Loucy (cell line): ENCODE data around the gene PODN.

ENCODE experiments used
- H2AFZ ChIP-seq: fragments of 200-600 bp; sonication (generic); 2 replicates; pipeline ENCODE4 v1.6.0; 2016; ENCODE audit warnings: antibody characterized with exemption, mild to moderate bottlenecking, low read length, moderate library complexity
- H3F3A ChIP-seq: fragments of 200-600 bp; 2 replicates; pipeline ENCODE4 v1.6.0; 2016; ENCODE audit warnings: antibody characterized with exemption, low read depth, mild to moderate bottlenecking
- H3K27me3 ChIP-seq: fragments of 200-600 bp; sonication (generic); 2 replicates; pipeline ENCODE4 v1.6.1; 2014; ENCODE audit warnings: low read length, mild to moderate bottlenecking; ENCODE audit not compliant: insufficient read depth, poor library complexity, severe bottlenecking
- H3K36me3 ChIP-seq: fragments of 200-600 bp; sonication (generic); 2 replicates; pipeline ENCODE4 v1.6.1; 2016; ENCODE audit warnings: low read length; ENCODE audit not compliant: insufficient read depth
- H3K4me1 ChIP-seq: fragments of 200-600 bp; sonication (generic); 2 replicates; pipeline ENCODE4 v1.5.1; 2014; ENCODE audit warnings: low read length, mild to moderate bottlenecking; ENCODE audit not compliant: insufficient read depth, poor library complexity, severe bottlenecking
- H3K4me2 ChIP-seq: fragments of 200-600 bp; sonication (generic); 2 replicates; pipeline ENCODE4 v1.6.0; 2014; ENCODE audit warnings: antibody characterized with exemption, low read length, low read depth, mild to moderate bottlenecking; ENCODE audit not compliant: poor library complexity, severe bottlenecking
- H3K4me3 ChIP-seq: fragments of 200-600 bp; sonication (generic); 2 replicates; pipeline ENCODE4 v1.5.1; 2014; ENCODE audit warnings: low read length, mild to moderate bottlenecking, mixed read lengths; ENCODE audit not compliant: poor library complexity, severe bottlenecking
- H3K79me2 ChIP-seq: fragments of 200-600 bp; sonication (generic); 2 replicates; pipeline ENCODE4 v1.6.1; 2014; ENCODE audit warnings: low read length; ENCODE audit not compliant: insufficient read depth
- H3K9ac ChIP-seq: fragments of 200-600 bp; sonication (generic); 2 replicates; pipeline ENCODE4 v1.6.0; 2014; ENCODE audit warnings: mild to moderate bottlenecking, low read depth, low read length, moderate library complexity; ENCODE audit not compliant: poor library complexity, severe bottlenecking
- H3K9me2 ChIP-seq: fragments of 200-600 bp; sonication (generic); replicated peaks from 2 replicates; pipeline ENCODE4 v1.6.1; 2016; ENCODE audit warnings: low read depth, low read length, mixed read lengths
- H3K9me3 ChIP-seq: fragments of 200-600 bp; sonication (generic); 2 replicates; pipeline ENCODE4 v1.6.1; 2014; ENCODE audit warnings: mild to moderate bottlenecking, antibody characterized with exemption, low read length, low read depth; ENCODE audit not compliant: insufficient read depth
- H4K20me1 ChIP-seq: fragments of 200-600 bp; sonication (generic); 2 replicates; pipeline ENCODE4 v1.6.0; 2014; ENCODE audit warnings: antibody characterized with exemption, low read length, mild to moderate bottlenecking; ENCODE audit not compliant: insufficient read depth, poor library complexity, severe bottlenecking
- EZH2phosphoT487 ChIP-seq: fragments of 200-600 bp; IDR thresholded peaks from 2 replicates; pipeline ENCODE4 v1.6.1; 2018; ENCODE audit warnings: antibody characterized with exemption, mild to moderate bottlenecking, moderate library complexity, borderline replicate concordance
- TF ChIP-seq, protein P1 (sequence below): fragments of 200-600 bp; sonication (generic); conservative IDR thresholded peaks from 2 replicates; pipeline ENCODE4 v1.5.1; 2014; ENCODE audit warnings: mild to moderate bottlenecking, antibody characterized with exemption, low read length

The PODN gene

GRCh38 chr1:53125623-53126360 lies 63.8 kb downstream of the PODN start:
- Histone ChIP-seq H3K79me2 (no peaks in the 10 kb centered on the region), H3F3A (no peaks in the 10 kb centered on the region), H3K4me2 (no peak overlapping the region), H3K9ac (no peak overlapping the region), H3K9me3 (no peaks in the 10 kb centered on the region), H2AFZ (no peak overlapping the region), H4K20me1 (no peaks in the 10 kb centered on the region), H3K36me3 (no peaks in the 10 kb centered on the region), H3K27me3 (no peaks in the 10 kb centered on the region), H3K4me3 (no peak overlapping the region), H3K9me2 (no peaks in the 10 kb centered on the region), H3K4me1 (no peaks in the 10 kb centered on the region)
- TF ChIP-seq EZH2phosphoT487 = no peak
- TF ChIP-seq, protein P1, sequence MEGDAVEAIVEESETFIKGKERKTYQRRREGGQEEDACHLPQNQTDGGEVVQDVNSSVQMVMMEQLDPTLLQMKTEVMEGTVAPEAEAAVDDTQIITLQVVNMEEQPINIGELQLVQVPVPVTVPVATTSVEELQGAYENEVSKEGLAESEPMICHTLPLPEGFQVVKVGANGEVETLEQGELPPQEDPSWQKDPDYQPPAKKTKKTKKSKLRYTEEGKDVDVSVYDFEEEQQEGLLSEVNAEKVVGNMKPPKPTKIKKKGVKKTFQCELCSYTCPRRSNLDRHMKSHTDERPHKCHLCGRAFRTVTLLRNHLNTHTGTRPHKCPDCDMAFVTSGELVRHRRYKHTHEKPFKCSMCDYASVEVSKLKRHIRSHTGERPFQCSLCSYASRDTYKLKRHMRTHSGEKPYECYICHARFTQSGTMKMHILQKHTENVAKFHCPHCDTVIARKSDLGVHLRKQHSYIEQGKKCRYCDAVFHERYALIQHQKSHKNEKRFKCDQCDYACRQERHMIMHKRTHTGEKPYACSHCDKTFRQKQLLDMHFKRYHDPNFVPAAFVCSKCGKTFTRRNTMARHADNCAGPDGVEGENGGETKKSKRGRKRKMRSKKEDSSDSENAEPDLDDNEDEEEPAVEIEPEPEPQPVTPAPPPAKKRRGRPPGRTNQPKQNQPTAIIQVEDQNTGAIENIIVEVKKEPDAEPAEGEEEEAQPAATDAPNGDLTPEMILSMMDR = no peak

DNA sequence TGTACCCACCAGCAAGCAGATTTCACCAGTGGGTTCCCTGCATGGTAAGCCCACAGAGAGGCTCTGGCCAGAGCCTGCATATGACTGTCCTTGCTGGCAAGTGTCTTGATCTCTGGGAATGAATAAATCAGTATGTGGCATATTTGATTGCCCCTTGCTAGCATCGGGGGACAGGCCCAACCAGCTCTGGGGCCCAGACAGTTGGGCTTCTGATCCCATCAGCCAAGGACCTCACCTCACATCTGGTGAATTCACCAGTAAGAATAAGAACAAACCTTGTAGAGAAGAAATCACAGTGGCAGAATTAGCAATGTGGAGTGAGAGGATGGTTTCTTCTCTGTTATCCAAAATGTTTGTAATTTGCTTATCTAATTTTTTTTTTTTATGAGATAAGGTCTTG lies 64.5 kb downstream of the PODN start:
- H3K9me3 ChIP-seq = no peaks in the 10 kb centered on the region

DNA sequence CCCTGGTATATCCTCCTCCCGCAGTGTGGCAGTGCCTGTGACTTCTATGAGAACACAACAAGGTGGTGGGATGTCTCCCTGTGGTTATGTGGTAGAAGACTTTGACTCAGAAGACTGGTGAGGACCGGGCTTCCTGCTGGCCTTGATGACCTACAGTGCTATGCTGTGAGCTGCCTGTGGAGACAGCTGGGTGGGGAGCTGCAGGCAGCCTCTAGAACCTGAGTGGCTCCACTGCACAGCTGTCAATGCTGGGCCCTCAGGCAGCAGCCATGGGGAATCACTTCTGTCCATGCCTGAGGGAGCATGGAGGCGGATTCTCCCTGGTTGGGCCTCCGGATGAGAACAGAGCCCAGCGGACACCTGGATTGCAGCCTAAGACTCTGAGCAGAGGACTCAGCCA lies 65.5 kb downstream of the PODN start:
- Histone ChIP-seq H3K79me2 (no peaks in the 10 kb centered on the region), H4K20me1 (no peaks in the 10 kb centered on the region), H3K27me3 (no peaks in the 10 kb centered on the region), H3K9me2 (no peaks in the 10 kb centered on the region), H3K36me3 (no peaks in the 10 kb centered on the region), H3F3A (no peaks in the 10 kb centered on the region), H3K9ac (no peak overlapping the region), H3K9me3 (no peaks in the 10 kb centered on the region), H3K4me3 (no peak overlapping the region), H3K4me2 (no peak overlapping the region), H3K4me1 (no peaks in the 10 kb centered on the region), H2AFZ (no peak overlapping the region)
- TF ChIP-seq, protein P1 = no peak
- TF ChIP-seq EZH2phosphoT487 = no peak

More for the DNA sequence above, 64.5 kb downstream of the PODN start:
- TF ChIP-seq, protein P1 = no peak
- TF ChIP-seq EZH2phosphoT487 = no peak
- H3K4me2 ChIP-seq = no peak overlapping the region
- H3K9ac ChIP-seq = no peak overlapping the region
- no peaks in the 10 kb centered on the region for H3K9me2 ChIP-seq
- no peaks in the 10 kb centered on the region for H3F3A ChIP-seq
- no peaks in the 10 kb centered on the region for H4K20me1 ChIP-seq
- no peak overlapping the region for H2AFZ ChIP-seq
- no peak overlapping the region for H3K4me3 ChIP-seq
- no peaks in the 10 kb centered on the region for H3K79me2 ChIP-seq
- H3K36me3 ChIP-seq = no peaks in the 10 kb centered on the region
- no peaks in the 10 kb centered on the region for H3K27me3 ChIP-seq
- H3K4me1 ChIP-seq = no peaks in the 10 kb centered on the region
